Activated CD4-positive, alpha-beta T cell treated with anti-CD3 and anti-CD28 coated beads, Interleukin-2, amount 10 ng/mL, durations not matched to agents 24 days and 14 days (primary cell): Measurements from ENCODE around the gene SRPK2. TPM values are rescaled to one million over a fixed set of nuclear protein-coding genes. Genes with fewer than 3 reads are reported as not detected.

Experiments
- DNase-seq: peaks from one replicate; pipeline ENCODE4 v3.0.0; 2022
- H3K27ac Mint-ChIP-seq: one replicate; pipeline ENCODE4 v1.8.0; 2022; ENCODE audit warnings: mild to moderate bottlenecking, mixed read lengths
- H3K27me3 Mint-ChIP-seq: one replicate; pipeline ENCODE4 v1.8.0; 2022; ENCODE audit warnings: mixed read lengths
- H3K36me3 Mint-ChIP-seq: one replicate; pipeline ENCODE4 v1.8.0; 2022; ENCODE audit warnings: low read depth, mild to moderate bottlenecking, mixed read lengths
- H3K4me1 Mint-ChIP-seq: one replicate; pipeline ENCODE4 v1.8.0; 2021; ENCODE audit warnings: mixed read lengths
- H3K4me3 Mint-ChIP-seq: one replicate; pipeline ENCODE4 v1.8.0; 2022; ENCODE audit warnings: mild to moderate bottlenecking, moderate library complexity, mixed read lengths
- H3K9me3 Mint-ChIP-seq: one replicate; pipeline ENCODE4 v1.8.0; 2021; ENCODE audit warnings: mixed read lengths
- intact Hi-C: fragments of 100-400 bp; cut with micrococcal nuclease; formaldehyde crosslinking; loops from one replicate; pipeline ENCODE4 v1.15.1; 2023
- total RNA-seq: library from RNA; stranded (reverse); gene quantifications from 2 replicates; pipeline ENCODE4 v1.2.3, GENCODE V29; 2022

SRPK2 gene
- total RNA-seq, 1 donor from 2014 or later, result 52.3 TPM

DNA sequence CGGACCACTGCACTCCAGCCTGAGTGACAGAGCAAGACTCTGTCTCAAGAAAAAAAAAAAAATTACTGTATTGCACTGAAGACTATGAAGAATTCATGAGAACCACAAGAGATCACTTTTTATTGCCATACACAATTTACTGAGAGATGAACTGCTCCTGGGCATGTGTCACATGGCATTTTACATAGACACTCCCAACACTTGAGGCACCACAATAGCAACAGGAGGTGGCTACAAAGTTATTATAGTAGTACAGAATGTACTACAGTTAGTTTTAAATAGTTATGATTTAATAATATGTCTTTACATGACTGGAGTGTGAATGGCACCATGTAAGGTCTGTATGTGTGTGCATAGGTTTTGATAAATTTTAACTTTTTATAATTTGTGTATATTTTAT lies 304.1 kb downstream of the SRPK2 start:
- H3K9me3 Mint-ChIP-seq, result no peaks in the 10 kb centered on the region
- H3K27ac Mint-ChIP-seq, result no peak overlapping the region
- no peak for DNase-seq
- intact Hi-C loops, result no loop called here
- H3K36me3 Mint-ChIP-seq, result peaks cover 58% of the 10 kb centered on the region
- no peaks in the 10 kb centered on the region for H3K27me3 Mint-ChIP-seq
- H3K4me1 Mint-ChIP-seq, result peaks cover 15% of the 10 kb centered on the region
- no peak overlapping the region for H3K4me3 Mint-ChIP-seq

DNA sequence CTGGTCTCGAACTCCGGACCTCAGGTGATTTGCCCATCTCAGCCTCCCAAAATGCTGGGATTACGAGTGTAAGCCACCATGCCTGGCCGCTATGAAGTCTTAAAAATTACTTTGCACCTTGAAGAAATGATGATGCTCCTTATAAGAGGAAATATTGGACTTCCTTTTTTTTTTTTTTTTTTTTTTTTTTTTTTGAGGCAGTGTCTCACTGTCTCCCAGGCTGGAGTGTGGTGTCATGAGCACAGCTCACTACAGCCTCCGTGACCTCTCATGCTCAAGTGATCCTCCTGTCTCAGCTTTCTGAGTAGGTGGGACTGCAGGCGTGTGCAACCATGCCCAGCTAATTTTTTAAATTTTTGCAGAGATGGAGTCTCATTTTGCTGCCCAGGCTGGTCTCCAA lies 309.4 kb downstream of the SRPK2 start:
- no peak for DNase-seq
- H3K4me3 Mint-ChIP-seq, result no peak overlapping the region
- H3K36me3 Mint-ChIP-seq, result peaks cover 71% of the 10 kb centered on the region
- H3K9me3 Mint-ChIP-seq, result no peaks in the 10 kb centered on the region
- intact Hi-C loops, result no loop called here
- peaks cover 4% of the 10 kb centered on the region for H3K4me1 Mint-ChIP-seq
- H3K27ac Mint-ChIP-seq, result no peak overlapping the region
- no peaks in the 10 kb centered on the region for H3K27me3 Mint-ChIP-seq

DNA sequence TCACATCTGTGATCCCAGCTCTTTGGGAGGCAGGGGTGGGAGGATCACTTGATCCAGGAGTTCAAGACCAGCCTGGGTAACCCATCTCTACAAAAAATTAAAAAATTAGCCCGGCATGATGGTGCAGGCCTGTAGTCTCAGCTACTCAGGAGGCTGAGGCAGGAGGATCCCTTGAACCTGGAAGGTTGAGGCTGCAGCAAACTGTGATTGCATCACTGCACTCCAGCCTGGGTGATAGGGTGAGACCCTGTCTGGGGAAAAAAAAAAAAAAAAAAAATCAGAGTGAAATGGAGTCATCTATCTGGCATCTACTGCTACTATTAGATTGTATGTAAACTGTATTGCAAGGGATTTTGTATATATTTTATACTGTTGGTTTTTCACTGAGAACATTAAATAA lies 315.6 kb downstream of the SRPK2 start:
- H3K4me1 Mint-ChIP-seq, result peaks cover 7% of the 10 kb centered on the region
- intact Hi-C loops, result no loop called here
- no peak overlapping the region for H3K4me3 Mint-ChIP-seq
- peaks cover 69% of the 10 kb centered on the region for H3K36me3 Mint-ChIP-seq
- H3K27me3 Mint-ChIP-seq, result no peaks in the 10 kb centered on the region
- H3K27ac Mint-ChIP-seq, result no peak overlapping the region
- H3K9me3 Mint-ChIP-seq, result no peaks in the 10 kb centered on the region
- no peak for DNase-seq

DNA sequence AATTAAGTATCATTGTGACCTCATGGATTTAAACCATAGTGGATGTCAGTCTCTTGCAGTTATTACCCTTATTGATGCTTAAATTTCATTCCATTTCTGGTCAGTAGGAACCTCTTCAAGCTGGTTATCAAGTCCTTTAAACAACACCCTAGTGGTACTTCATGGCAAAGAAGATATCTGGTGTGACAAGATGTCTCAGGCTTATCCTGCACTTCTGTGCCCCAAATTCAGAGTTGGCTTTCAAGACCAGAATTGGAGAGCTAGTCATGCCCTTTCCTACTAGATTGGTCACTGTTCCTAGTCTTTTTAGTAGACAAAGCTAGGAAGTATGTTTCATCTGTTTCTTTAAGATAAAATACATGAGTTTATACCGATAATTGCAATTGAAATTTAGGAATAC lies 319.8 kb downstream of the SRPK2 start:
- Mint-ChIP-seq H3K36me3 (peaks cover 56% of the 10 kb centered on the region), H3K4me3 (no peak overlapping the region), H3K27me3 (no peaks in the 10 kb centered on the region), H3K9me3 (no peaks in the 10 kb centered on the region), H3K27ac (peak overlapping the region; percentile 29), H3K4me1 (peaks cover 12% of the 10 kb centered on the region)
- intact Hi-C loops, result no loop called here
- no peak for DNase-seq

DNA sequence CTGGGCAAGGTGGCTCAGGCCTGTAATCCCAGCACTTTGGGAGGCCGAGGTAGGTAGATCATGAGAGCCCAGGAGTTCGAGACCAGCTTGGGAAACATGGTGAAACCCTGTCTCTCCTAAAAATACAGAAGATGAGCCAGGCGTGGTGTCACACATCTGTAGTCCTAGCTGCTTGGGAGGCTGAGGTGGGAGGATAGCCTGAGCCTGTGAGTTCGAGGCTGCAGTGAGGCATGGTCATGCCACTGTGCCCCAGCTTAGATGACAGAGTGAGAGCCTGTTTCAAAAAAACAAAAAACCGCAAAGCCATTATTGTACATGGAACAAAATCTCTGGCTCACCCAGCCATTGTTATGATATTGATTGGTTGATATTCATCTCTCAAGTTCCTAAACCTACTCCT lies 321.0 kb downstream of the SRPK2 start:
- no peak for DNase-seq
- peaks cover 63% of the 10 kb centered on the region for H3K36me3 Mint-ChIP-seq
- H3K9me3 Mint-ChIP-seq, result no peaks in the 10 kb centered on the region
- H3K4me1 Mint-ChIP-seq, result peaks cover 13% of the 10 kb centered on the region
- H3K27ac Mint-ChIP-seq, result no peak overlapping the region
- intact Hi-C loops, result no loop called here
- no peak overlapping the region for H3K4me3 Mint-ChIP-seq
- H3K27me3 Mint-ChIP-seq, result no peaks in the 10 kb centered on the region

Other genes starting within 250 kb of the SRPK2 start
- 51.9 and 54.5 TPM in 2 replicates for gene PUS7, start 133.3 kb upstream of the SRPK2 start, total RNA-seq
- gene RINT1, start 143.3 kb upstream of the SRPK2 start, total RNA-seq, result 28.5 and 29.4 TPM in 2 replicates
- gene EFCAB10, start 192.6 kb upstream of the SRPK2 start, total RNA-seq, result not detected in 2 replicates